ENCODE measurements around the gene GFRA1.

Gene GFRA1

DNA sequence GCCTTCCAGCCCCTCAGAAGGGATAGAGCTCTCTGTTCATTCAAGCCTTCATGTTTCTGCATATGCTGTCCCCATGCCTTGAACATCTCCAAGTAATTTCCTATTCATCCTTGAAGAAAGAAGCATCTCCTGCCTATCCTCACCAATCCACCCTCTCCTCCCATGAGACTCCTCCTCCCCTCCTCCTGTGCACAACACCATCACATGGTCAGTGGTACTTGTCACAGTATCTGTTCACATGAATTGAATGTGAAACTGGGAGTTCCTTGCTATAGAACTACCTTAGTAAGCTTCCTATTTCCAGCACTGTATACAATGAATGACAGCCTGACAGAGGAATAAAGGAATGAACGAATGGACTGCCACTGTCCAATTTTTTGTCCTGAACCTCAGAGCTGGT, 115.5 kb downstream of the GFRA1 start:
- DNase-seq = no peak

DNA sequence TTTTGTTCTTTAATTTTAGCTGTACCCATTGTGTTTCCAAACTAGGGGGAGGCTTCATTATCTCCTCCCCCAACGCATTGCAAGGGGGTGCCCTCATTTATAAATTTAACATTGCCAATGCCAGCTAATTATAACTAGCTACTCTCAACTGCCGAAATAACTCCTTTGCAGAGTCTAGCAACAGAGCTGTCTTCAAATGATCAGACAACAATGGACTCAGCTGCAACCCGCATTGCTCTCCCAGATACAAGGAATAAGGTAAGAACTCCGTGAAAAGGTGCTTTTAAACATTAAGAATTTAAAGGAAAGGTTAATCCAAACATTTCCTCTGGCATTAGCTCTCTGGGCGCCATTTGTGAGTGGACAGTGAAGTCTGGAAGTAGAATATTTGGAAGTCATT, 116.2 kb downstream of the GFRA1 start:
- DNase-seq = no peak

DNA sequence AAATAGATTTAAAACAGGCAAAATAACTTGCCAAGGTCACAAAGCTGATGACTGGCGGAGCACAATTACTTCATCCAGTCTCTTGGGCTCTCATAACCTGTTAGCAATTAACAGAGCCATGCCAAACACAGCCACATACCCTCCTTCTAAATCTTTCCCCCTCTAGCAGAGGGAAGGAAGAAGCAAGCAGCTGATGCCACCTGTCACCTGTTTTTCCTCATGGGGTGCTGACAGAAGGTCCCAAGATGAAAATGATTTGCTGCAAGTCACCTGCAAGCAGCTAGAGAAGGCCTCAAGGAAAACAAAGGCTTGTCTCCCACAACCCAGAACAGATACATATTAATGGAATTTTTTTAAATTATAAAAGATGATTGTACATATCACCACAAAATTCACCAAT, 117.8 kb downstream of the GFRA1 start:
- no peak for DNase-seq

GRCh38 chr10:116154651-116155050, 118.4 kb downstream of the GFRA1 start:
- no peak for DNase-seq

- DNase-seq = no peak
Measured at GRCh38 chr10:116151076-116151475, 121.9 kb downstream of the GFRA1 start.

DNA sequence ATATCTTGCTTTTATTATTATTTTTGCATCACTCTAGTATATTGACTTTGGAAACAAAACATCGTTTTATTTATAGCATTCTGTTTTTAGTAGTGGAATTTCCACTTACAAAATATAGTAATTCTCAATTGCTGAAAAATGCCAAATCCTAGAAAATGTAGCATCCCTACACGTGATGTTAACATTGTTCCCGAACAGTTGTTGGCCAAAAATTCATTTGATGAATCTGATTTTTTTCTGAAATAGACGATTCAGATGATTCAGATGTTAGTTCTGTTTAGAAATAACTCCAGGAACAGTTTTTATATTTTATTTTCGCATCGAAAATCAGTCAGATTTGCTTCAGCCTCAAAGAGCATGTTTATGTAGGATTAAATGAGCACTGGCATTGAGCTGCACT, 122.4 kb downstream of the GFRA1 start:
- no peak for DNase-seq

DNA sequence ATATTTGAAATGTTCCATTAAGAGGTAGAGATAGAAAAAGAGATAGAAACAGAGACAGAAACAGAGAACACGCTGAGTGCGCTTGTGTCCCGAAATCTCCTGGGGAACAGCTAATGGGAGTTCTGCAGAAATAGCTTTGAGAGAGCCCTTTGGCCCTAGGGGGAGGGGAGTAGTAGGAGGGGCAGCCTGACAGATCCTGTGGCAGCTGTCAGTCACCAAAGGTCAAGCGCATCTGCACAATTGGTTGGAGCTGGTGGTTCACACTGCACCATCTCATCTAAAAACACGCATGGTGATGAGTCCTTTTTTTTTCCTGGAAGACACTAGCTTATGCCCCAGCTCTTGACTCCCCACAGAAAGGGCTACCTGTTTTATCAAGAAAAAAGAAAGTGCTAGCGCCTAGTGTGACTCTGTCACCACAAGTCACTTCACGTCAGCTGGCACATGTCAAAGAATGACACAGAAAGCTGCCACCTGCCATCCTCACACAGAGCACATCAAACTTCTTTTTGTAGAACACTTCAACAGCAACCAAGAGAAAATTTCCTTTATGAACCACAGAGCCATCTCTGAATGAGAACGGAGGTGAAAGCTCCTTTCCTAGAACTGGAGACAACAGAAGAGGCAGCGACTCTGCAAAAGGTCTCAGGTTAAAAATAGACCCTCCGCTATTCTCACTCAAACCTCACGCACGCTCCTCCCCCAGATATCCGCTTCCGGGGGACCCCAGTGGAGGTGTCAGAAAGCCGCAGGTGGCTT, 125.7 kb downstream of the GFRA1 start:
- no peak for DNase-seq

DNA sequence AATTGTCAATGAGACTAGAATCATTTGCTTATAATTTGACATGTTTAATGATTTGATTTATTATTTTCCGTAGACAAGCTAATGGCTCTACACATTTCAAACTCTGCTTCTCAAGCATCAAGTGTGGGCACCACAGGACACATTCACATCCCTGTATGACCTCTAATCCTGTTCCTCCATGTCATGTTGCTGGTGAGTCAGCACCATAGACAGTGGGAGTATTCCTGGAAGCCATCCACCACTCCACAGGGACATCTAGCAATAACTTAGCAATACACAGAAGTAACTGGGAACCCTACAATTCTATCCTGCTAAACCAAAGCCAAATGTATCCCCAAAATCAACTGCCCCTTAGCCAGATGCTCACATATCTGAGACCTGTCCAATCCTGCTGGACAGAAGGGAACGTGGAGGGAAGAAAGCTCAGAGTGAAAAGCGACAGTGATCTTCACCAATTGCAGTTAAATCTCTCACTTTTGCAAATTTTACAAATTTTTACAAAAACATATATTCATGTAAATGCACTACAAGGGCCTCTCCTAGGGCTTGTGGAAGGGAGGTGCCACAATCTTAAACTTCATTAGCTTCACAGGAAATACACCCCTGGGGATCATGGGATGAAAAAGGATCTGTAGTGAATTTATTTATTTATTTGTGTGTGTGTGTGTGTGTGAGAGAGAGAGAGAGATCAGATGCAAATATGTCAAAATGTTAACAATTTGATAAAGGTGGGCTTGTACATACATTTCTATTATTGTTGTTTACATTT, 126.5 kb downstream of the GFRA1 start:
- no peak for DNase-seq

DNA sequence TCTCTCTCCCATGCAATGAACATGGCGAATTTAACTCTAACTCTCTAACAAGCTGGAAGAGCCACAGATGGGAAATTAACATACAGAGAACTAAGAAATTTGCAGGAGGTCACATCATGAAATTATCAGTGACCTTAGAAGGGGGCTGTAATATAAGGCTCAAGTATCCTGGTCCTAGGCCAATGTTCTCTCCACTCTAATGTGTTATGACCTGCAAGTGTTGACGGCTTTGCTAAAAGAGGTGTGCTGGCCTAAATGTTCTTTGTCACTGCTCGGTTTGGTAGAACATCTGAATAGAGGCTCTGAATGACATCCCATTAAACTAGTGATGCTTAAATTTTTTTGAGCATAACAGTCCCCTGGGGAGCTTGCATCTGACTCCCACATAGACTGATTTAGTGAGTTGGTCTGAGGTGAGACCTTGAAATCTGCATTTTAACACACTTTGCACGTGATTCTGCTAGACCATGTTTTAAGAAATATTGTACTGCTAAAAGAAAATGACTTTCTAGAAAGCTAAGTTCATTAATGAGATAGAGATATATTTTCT, 129.3 kb downstream of the GFRA1 start:
- DNase-seq = no peak

DNA sequence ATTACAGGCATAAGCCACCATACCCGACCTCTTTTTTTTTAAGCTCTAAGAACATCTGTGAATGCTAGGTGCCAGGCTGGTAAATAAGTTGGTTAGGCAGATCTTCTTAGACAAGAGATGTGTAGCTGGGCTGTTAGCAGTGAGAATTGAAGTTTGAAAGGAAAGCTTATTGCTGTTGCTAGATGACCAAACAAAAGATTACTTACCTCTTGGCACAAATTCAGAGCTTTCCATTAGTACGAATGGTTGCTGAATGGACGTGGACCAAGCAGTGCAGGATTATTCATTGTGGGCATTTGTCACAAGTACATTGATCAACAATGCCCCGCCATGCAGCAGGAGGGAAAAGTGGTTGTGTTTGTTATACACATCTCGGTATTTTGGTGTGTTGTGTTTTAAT, 131.2 kb downstream of the GFRA1 start:
- DNase-seq = no peak

GRCh38 chr10:116141246-116141645, 131.8 kb downstream of the GFRA1 start:
- no peak for DNase-seq

DNA sequence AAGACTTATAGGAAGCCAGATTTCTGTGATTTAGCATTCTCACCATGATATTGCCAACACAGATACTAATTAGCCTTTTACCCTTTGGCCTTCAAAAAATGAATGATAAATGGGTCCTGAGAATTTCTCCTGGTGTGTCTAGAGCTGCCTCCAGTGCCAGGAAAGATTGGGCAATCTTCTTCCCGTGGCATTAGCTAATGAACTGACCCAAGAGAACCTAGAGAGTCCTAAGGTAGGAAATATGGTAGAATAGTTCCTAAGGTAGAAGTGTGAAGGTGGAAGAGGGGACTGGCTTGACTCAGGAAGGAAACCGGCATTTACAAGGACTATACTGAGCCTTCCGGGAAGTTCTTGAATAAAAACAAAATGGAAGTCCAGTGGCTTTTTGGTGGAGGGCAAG, 133.1 kb downstream of the GFRA1 start:
- no peak for DNase-seq

DNA sequence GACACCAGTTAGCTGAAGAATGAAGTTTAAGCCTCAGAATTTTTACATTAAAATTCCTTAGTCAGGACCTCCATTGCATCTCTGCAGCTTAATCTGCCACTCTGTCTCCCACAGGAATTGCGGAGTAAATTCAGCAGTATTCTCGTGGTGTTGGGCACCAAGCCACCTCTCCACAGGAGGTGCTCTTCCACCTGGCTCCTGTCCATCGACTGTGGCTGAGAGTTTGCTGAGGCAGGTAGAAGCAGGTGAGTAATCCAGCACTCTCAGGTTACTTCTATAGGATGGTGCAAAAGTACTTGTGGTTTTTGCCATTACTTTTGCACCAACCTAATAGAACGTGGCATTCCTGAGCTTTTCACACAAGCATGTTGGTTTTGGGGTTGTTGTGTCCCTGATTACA, 134.1 kb downstream of the GFRA1 start:
- no peak for DNase-seq

DNA sequence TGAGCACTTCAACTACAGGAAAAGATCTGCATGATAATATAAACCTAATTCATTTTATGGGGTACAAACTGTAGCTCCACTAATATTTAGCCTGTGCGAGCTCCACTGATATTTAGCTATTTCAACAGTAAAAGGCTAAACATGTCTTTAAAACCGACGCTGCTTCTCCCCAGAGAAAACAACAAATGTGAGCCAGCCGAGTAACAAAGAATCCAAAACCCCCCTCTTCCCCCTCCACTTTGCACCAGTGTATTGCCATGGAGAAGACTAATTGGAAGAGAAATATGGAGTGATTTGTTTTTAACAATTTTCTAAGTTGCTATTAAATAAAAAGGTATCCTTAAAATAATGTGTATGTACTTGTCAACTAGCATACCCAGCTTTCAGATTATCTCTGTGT, 136.7 kb downstream of the GFRA1 start:
- no peak for DNase-seq

- DNase-seq = no peak
Measured at GRCh38 chr10:116134322-116134721, 138.7 kb downstream of the GFRA1 start.

DNA sequence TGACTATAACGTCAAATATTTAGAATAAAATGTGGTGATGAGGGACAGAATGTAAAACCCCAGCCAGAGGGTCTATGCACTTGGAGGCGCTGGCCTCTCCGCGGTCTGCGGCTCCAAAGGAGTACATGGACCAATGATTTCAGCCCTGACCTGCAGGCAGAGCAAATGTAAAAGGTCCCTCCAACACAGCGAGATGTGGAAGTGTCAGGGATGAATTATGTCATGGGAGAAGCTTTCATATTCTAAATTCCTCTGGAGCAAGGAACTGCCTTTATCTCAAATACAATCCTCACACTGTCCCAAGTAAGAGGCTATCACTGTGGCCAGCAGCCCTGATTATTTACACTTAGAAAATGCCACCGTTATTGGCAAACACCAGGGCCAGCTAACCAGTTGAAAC, 139.4 kb downstream of the GFRA1 start:
- DNase-seq = no peak

GRCh38 chr10:116132780-116133399, 140.1 kb downstream of the GFRA1 start:
- DNase-seq = no peak

- DNase-seq = no peak
Measured at GRCh38 chr10:116130006-116130405, 143.0 kb downstream of the GFRA1 start.

DNA sequence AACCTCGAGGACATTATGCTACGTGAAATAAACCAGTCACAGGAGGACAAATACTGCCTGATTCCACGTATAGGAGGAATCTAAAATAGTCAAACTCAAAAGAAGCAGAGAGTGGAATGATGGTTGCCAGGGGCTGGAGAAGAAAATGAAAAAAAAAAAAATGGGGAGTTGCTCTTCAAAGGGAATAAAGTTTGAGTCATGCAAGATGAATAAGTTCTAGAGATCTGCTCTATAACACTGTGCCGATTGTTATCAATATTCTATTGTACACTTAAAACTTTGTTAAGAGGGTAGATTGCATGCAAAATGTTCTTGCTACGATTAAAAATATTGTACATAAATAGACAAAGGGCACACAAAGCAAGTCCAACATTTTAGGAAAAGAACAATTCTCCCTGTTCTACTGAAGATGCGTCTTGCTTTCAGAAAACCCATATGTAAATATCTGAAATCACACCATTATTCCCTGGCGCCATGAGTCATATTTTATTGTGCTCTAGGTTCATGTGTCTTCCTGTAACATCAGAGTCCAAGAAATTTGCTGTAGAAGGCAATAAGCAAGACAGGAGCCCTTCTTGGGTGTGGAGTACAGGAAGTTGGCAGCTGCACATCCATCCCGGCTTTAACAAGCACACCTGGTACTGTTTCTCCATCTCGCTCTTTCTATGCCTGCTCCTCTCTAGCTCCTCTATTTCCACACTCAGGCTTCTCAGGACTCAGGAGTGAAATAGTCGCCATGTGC, 145.9 kb downstream of the GFRA1 start:
- no peak for DNase-seq

- no peak for DNase-seq
Measured at GRCh38 chr10:116126239-116126638, 146.8 kb downstream of the GFRA1 start.

GRCh38 chr10:116125180-116125579, 147.8 kb downstream of the GFRA1 start:
- DNase-seq = no peak

GRCh38 chr10:116124777-116125176, 148.2 kb downstream of the GFRA1 start:
- no peak for DNase-seq

GRCh38 chr10:116122664-116123063, 150.3 kb downstream of the GFRA1 start:
- no peak for DNase-seq

Data from T-helper 9 cell (primary cell).